Spleen (tissue), 11 donors: ENCODE measurements around the gene FBXL12. TPM values are rescaled to one million over a fixed set of nuclear protein-coding genes. Genes with fewer than 3 reads are reported as not detected.
"Not testable (repeated sequence)": the region's sequence is repeated elsewhere in the genome, so short reads cannot be mapped to it uniquely, and the experiment has no call there.

Experiments
- DNase-seq: peaks from one replicate; pipeline ENCODE4 v3.0.0-alpha.2; 2020
- H3K27ac ChIP-seq, 8 donors: fragments of 200-600 bp; sonication (generic) in 7 of 8; 1 replicate in 4 of 8; 2 replicates in 4 of 8; pipeline versions ENCODE4 v1.5.0 to v1.8.0; 2016 to 2021; ENCODE audit warnings: inconsistent platforms in 4 of 8, mild to moderate bottlenecking in 4 of 8, moderate library complexity in 1 of 8
- H3K27me3 ChIP-seq, 7 donors: fragments of 200-600 bp; sonication (generic) in 6 of 7; replicated peaks in 1 of 7; 1 replicate in 4 of 7; 2 replicates in 3 of 7; pipeline versions ENCODE4 v1.5.0 to v1.8.0; 2016 to 2021; ENCODE audit warnings: inconsistent platforms in 3 of 7, mild to moderate bottlenecking in 1 of 7
- H3K36me3 ChIP-seq, 6 donors: fragments of 200-600 bp; sonication (generic) in 5 of 6; 1 replicate in 4 of 6; 2 replicates in 2 of 6; pipeline versions ENCODE4 v1.5.0 to v1.8.0; 2016 to 2021; ENCODE audit warnings: inconsistent platforms in 2 of 6
- H3K4me1 ChIP-seq, 6 donors: fragments of 200-600 bp; sonication (generic) in 5 of 6; 1 replicate in 3 of 6; 2 replicates in 3 of 6; pipeline versions ENCODE4 v1.5.0 to v1.8.0; 2016 to 2021; ENCODE audit warnings: inconsistent platforms in 3 of 6
- H3K4me3 ChIP-seq, 8 donors: fragments of 200-600 bp; sonication (generic) in 7 of 8; 1 replicate in 4 of 8; 2 replicates in 4 of 8; pipeline versions ENCODE4 v1.5.0 to v1.8.0; 2016 to 2021; ENCODE audit warnings: inconsistent platforms in 4 of 8, mild to moderate bottlenecking in 4 of 8, moderate library complexity in 2 of 8
- H3K9me3 ChIP-seq, 8 donors: fragments of 200-600 bp; sonication (generic) in 7 of 8; 1 replicate in 4 of 8; 2 replicates in 4 of 8; pipeline versions ENCODE4 v1.5.0 to v1.8.0; 2016 to 2021; ENCODE audit warnings: inconsistent platforms in 4 of 8
- CTCF ChIP-seq, 11 experiments: fragments of 200-600 bp in 7 of 11; fragments of 450-650 bp in 4 of 11; sonication (generic) in 4 of 11; IDR thresholded peaks in 8 of 11; conservative IDR thresholded peaks in 3 of 11; 1 replicate in 7 of 11; 2 replicates in 4 of 11; pipeline versions ENCODE4 v1.4.0 to v1.8.0; 2016 to 2021; ENCODE audit warnings: antibody characterized with exemption in 11 of 11, inconsistent platforms in 4 of 11, mild to moderate bottlenecking in 1 of 11
- POLR2A ChIP-seq, 3 donors: fragments of 450-650 bp; IDR thresholded peaks; one replicate each; pipeline ENCODE4 v1.5.1; 2017; ENCODE audit warnings: antibody characterized with exemption in 3 of 3, mild to moderate bottlenecking in 1 of 3
- POLR2AphosphoS5 ChIP-seq, 3 donors: sonication (generic); formaldehyde crosslinking; IDR thresholded peaks; one replicate each; pipeline ENCODE4 v1.5.1; 2017; ENCODE audit warnings: antibody characterized with exemption in 3 of 3
- WGBS, 5 donors: extraction: QIAGEN DNeasy Blood & Tissue Kit in 3 of 5; methylation state at CpG; one replicate each; pipeline versions ENCODE4 v1.1.5 to v1.1.7; 2013 to 2018; 5-methylcytosine and 5-hydroxymethylcytosine counted together
- intact Hi-C: fragments of 100-400 bp; cut with DNase I; formaldehyde crosslinking; loops from one replicate; pipeline ENCODE4 v1.15.0; 2023; ENCODE audit warnings: low total_unique reads
- polyA plus RNA-seq, 3 donors: library from polyadenylated mRNA; stranded (reverse); fragments of 200-250 nt; gene quantifications; one replicate each; pipeline ENCODE4 v1.2.1, GENCODE V29; 2013
- total RNA-seq, 7 donors: library from RNA; depleted of rRNA in 3 of 7; stranded (reverse); fragments of >200 nt in 3 of 7; fragmentation: NEBNext Ultra II Directional in 4 of 7; extraction: Animal tissue kit (Norgen Biotek cat#: 25700) in 4 of 7; gene quantifications; one replicate each; pipeline versions ENCODE4 v1.1.0 to v1.2.1, GENCODE V29; 2016 to 2021
- donor health status: healthy with polysubstance abuse.
- donor health status: DM: no; HTN: no; CAD: no; lungs with moderate emphysema.
- donor health status: DM: no; HTN: no; CAD: no.
- donor health status: Bipolar disorder and iron deficiency.
- donor health status: healthy.
- donor health status: DM: no; HTN: no; CAD: no.
- donor health status: DM: yes; HTN: yes; CAD: no.

FBXL12 gene
- total and polyA plus RNA-seq, 10 donors = 14.5 to 31.9 (median 22.1) TPM

DNA sequence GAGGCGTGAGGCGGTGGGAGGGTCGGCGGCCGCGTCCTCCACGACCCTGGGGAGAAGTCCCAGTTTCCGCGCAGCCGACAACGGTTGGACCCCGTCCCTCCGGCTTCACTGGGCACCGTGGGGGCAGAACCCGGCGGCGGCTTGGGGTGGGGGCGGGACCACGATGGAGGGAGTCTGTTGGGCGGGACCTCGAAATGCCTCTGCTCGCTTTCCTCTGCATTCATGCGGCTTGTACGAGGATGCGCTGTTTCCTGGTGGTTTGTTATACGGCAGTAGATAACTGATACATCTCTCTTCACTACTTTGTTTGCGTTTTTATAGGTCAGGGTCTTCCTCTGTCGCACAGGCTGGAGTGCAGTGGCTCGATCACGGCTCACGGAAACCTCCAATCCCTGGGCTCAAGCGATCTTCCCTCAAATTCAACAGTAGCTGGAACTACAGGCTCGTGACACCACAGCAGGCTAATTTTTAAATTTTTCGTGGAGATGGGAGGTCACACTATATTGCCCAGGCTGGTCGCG lies 25.7 kb downstream of the FBXL12 start:
- Histone ChIP-seq H3K36me3 (no peaks in the 10 kb centered on the region), H3K4me1 (peaks cover 3 to 33% (median 15%) of the 10 kb centered on the region in 6 donors), H3K27me3 (no peaks in the 10 kb centered on the region), H3K9me3 (no peaks in the 10 kb centered on the region), H3K27ac (peak overlapping the region; percentile 83 to 93 (median 90)), H3K4me3 (peak overlapping the region; percentile 50 to 88 (median 61))
- TF ChIP-seq POLR2A (IDR thresholded peaks at IDR 0.05) = no peak
- TF ChIP-seq POLR2AphosphoS5 (IDR thresholded peaks at IDR 0.05) = no peak
- TF ChIP-seq CTCF (IDR thresholded peaks at IDR 0.05 in 8 of 11, conservative IDR thresholded peaks at IDR 0.05 in 3 of 11) = no peak
- no peak for DNase-seq
- intact Hi-C loops = loop anchor here (10.0 kb wide), 2 partner anchors 358 to 478 kb away; partner anchors contain the start of gene ZNF266
- 18 to 27% (median 19%) methylated on average over 26 to 36 of the region's 36 CpGs for WGBS, 5 donors

- peak; percentile 96 for DNase-seq
- TF ChIP-seq POLR2AphosphoS5 (IDR thresholded peaks at IDR 0.05) = peak in 2 of 3 donors; percentile 47 to 70
- no peak for TF ChIP-seq CTCF (IDR thresholded peaks at IDR 0.05 in 8 of 11, conservative IDR thresholded peaks at IDR 0.05 in 3 of 11)
Observed at GRCh38 chr19:9792206-9793070, 26.4 kb downstream of the FBXL12 start.

DNA sequence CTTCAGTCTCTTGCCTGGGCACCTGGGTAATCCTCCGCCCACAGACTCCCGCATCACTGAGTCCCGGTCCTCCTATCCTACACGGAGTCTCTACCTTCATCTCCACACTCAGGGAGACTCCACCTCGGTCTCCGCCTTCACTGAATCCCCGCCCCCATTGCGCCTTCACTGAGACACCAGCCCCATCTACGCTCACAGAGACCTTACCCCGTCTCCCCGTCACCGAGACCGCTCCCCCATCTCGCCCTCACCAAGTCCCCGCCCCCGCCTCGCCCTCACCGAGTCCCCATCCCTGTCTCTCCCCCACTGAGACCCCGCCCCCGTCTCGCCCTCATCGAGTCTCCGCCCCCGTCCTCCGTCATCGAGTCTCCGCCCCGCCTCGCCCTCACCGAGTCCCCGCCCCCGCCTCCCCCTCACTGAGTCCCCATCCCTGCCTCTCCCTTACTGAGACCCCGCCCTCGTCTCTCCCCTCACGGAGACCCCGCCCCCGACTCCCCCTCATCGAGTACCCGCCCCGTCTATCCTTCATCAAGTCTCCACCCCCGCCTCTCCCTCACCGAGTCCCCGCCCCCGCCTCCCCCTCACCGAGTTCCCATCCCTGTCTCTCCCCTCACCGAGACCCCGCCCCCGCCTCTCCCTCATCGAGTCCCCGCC lies 27.2 kb downstream of the FBXL12 start:
- DNase-seq = peak; percentile 96
- peaks cover 3 to 37% (median 15%) of the 10 kb centered on the region in 6 donors for H3K4me1 ChIP-seq
- no peaks in the 10 kb centered on the region for H3K27me3 ChIP-seq
- H3K36me3 ChIP-seq = no peaks in the 10 kb centered on the region
- H3K9me3 ChIP-seq = no peaks in the 10 kb centered on the region
- intact Hi-C loops = loop anchor here (10.0 kb wide), 2 partner anchors 357 to 477 kb away; partner anchors contain the start of gene ZNF266
- WGBS, 5 donors = 1 to 3% (median 2%) methylated on average over 33 to 50 of the region's 50 CpGs
- H3K27ac ChIP-seq = peak overlapping the region in 7 of 8 donors; percentile 51 to 93 (median 91)
- peak overlapping the region; percentile 28 to 88 (median 50) for H3K4me3 ChIP-seq
- TF ChIP-seq POLR2A (IDR thresholded peaks at IDR 0.05) (no peak), POLR2AphosphoS5 (IDR thresholded peaks at IDR 0.05) (peak in 1 of 3 donors; percentile 24), CTCF (IDR thresholded peaks at IDR 0.05 in 8 of 11, conservative IDR thresholded peaks at IDR 0.05 in 3 of 11) (no peak)

More at GRCh38 chr19:9792206-9793070, 26.4 kb downstream of the FBXL12 start:
- Histone ChIP-seq H3K4me3 (peak overlapping the region; percentile 50 to 88 (median 61)), H3K9me3 (no peaks in the 10 kb centered on the region), H3K27ac (peak overlapping the region; percentile 83 to 93 (median 90)), H3K4me1 (peaks cover 3 to 33% (median 15%) of the 10 kb centered on the region in 6 donors), H3K36me3 (no peaks in the 10 kb centered on the region), H3K27me3 (no peaks in the 10 kb centered on the region)
- 2 to 4% (median 3%) methylated on average over 60 to 70 of the region's 70 CpGs for WGBS, 5 donors
- intact Hi-C loops = loop anchor here (10.0 kb wide), 2 partner anchors 358 to 478 kb away; partner anchors contain the start of gene ZNF266

GRCh38 chr19:9791073-9791367 lies 27.9 kb downstream of the FBXL12 start:
- H3K36me3 ChIP-seq, H3K9me3 ChIP-seq, DNase-seq, H3K27me3 ChIP-seq: not testable (repeated sequence)
- Histone ChIP-seq H3K4me1 (peaks cover 2 to 37% (median 17%) of the 10 kb centered on the region in 6 donors), H3K4me3 (peak overlapping the region in 5 of 8 donors; percentile 32 to 88 (median 62)), H3K27ac (peak overlapping the region in 7 of 8 donors; percentile 51 to 93 (median 91))
- 81 to 87% (median 83%) methylated on average over 6 of the region's 6 CpGs for WGBS, 5 donors
- intact Hi-C loops = loop anchor here (10.0 kb wide), 2 partner anchors 356 to 476 kb away; partner anchors contain the start of gene ZNF266

DNA sequence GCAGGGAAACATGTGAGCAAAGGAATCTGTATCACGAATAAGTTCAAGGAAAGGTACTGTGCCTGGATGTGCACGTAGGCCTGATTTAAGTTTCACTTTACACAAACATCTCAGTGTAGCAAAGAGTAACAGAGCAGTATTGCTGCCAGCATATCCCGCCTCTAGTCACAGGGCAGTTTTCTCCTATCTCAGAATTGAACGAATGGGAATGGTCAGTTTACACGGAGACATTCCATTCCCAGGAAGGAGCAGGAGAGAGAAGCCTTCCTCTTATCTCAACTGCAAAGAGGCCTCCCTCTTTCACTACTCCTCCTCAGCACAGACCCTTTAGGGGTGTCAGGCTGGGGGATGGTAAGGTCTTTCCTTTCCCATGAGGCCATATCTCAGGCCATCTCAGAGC lies 29.3 kb downstream of the FBXL12 start:
- H3K4me3 ChIP-seq, H3K27me3 ChIP-seq, H3K36me3 ChIP-seq, H3K27ac ChIP-seq, DNase-seq, intact Hi-C loops, H3K9me3 ChIP-seq: not testable (repeated sequence)
- 62 to 76% (median 71%) methylated on average over 5 of the region's 5 CpGs for WGBS, 5 donors
- H3K4me1 ChIP-seq = peaks cover 5 to 41% (median 21%) of the 10 kb centered on the region in 6 donors
